HEK293 (cell line): ENCODE results near the gene CCNT2.

Experiments used
- CTCF ChIA-PET: fragments of 350-600 bp; formaldehyde crosslinking; extraction: SDS; loops from one replicate; lab custom pipeline; 2021; ENCODE audit warnings: antibody characterized with exemption; lab: Yijun Ruan, JAX
- POLR2A ChIA-PET: fragments of 300-600 bp; formaldehyde crosslinking; extraction: SDS; loops from one replicate; lab custom pipeline; 2020; ENCODE audit warnings: antibody characterized with exemption, inconsistent platforms; lab: Yijun Ruan, JAX
- H3K27ac ChIP-seq: fragments of 200-500 bp; sonication (Bioruptor generic); 2 replicates; pipeline ENCODE4 v1.5.1; 2014; ENCODE audit warnings: low read depth, low read length, control low read depth, inconsistent platforms; ENCODE audit errors: extremely low read depth
- H3K36me3 ChIP-seq, 2 experiments: fragments of 200-500 bp in 1 of 2; sonication (Bioruptor generic) in 1 of 2; 1 replicate in 1 of 2; 2 replicates in 1 of 2; pipeline ENCODE4 v1.5.1; 2014 to 2017; ENCODE audit warnings: inconsistent platforms in 2 of 2, low read length in 2 of 2; ENCODE audit not compliant: control insufficient read depth in 2 of 2, insufficient read depth in 1 of 2
- H3K4me1 ChIP-seq: fragments of 200-500 bp; sonication (Bioruptor generic); 2 replicates; pipeline ENCODE4 v1.5.1; 2014; ENCODE audit warnings: mild to moderate bottlenecking, low read length, inconsistent platforms; ENCODE audit not compliant: control insufficient read depth, insufficient read depth
- H3K4me3 ChIP-seq: 2 replicates; pipeline ENCODE4 v1.5.1; 2011; ENCODE audit warnings: low read depth, mild to moderate bottlenecking, control low read depth, low read length, moderate library complexity
- H3K9me3 ChIP-seq: fragments of 200-500 bp; sonication (Bioruptor generic); 2 replicates; pipeline ENCODE4 v1.5.1; 2014; ENCODE audit warnings: low read depth, low read length, inconsistent platforms; ENCODE audit not compliant: control insufficient read depth, insufficient read depth
- HOXD13 ChIP-seq: sonication (generic); formaldehyde crosslinking; IDR thresholded peaks from 2 replicates; pipeline ENCODE4 v1.8.0; 2022; ENCODE audit warnings: missing genetic modification reagents, borderline replicate concordance
- REPIN1 ChIP-seq: fragments of 450-650 bp; formaldehyde crosslinking; IDR thresholded peaks from 2 replicates; pipeline ENCODE4 v1.5.1; 2017; ENCODE audit warnings: missing biosample characterization, missing genetic modification characterization, low read depth
- SCRT2 ChIP-seq: fragments of 450-650 bp; formaldehyde crosslinking; IDR thresholded peaks from 2 replicates; pipeline ENCODE4 v1.5.1; 2016; ENCODE audit warnings: missing biosample characterization, missing genetic modification characterization
- SETDB1 ChIP-seq: IDR thresholded peaks from one replicate; pipeline ENCODE4 v1.6.1; 2017; ENCODE audit warnings: mild to moderate bottlenecking, low read length, moderate library complexity, mixed read lengths; ENCODE audit not compliant: insufficient read length
- SP2 ChIP-seq: fragments of 450-650 bp; formaldehyde crosslinking; IDR thresholded peaks from 2 replicates; pipeline ENCODE4 v1.5.1; 2016; ENCODE audit warnings: missing biosample characterization, missing genetic modification characterization
- ZBTB20 ChIP-seq: fragments of 450-650 bp; formaldehyde crosslinking; IDR thresholded peaks from 2 replicates; pipeline ENCODE4 v1.5.1; 2016; ENCODE audit warnings: missing biosample characterization, missing genetic modification characterization
- ZBTB8A ChIP-seq: fragments of 450-650 bp; formaldehyde crosslinking; IDR thresholded peaks from 2 replicates; pipeline ENCODE4 v1.5.1; 2016; ENCODE audit warnings: missing biosample characterization, missing genetic modification characterization
- ZNF132 ChIP-seq: fragments of 450-650 bp; formaldehyde crosslinking; IDR thresholded peaks from 2 replicates; pipeline ENCODE4 v1.5.1; 2017; ENCODE audit warnings: missing biosample characterization, missing genetic modification characterization, borderline replicate concordance
- ZNF140 ChIP-seq: fragments of 450-650 bp; formaldehyde crosslinking; IDR thresholded peaks from 2 replicates; pipeline ENCODE4 v1.5.1; 2016; ENCODE audit warnings: missing biosample characterization, missing genetic modification characterization
- ZNF16 ChIP-seq: fragments of 450-650 bp; formaldehyde crosslinking; IDR thresholded peaks from 2 replicates; pipeline ENCODE4 v1.5.1; 2016; ENCODE audit warnings: low read depth, missing biosample characterization, missing genetic modification characterization
- ZNF169 ChIP-seq: fragments of 450-650 bp; formaldehyde crosslinking; IDR thresholded peaks from 2 replicates; pipeline ENCODE4 v1.5.1; 2016; ENCODE audit warnings: missing biosample characterization, missing genetic modification characterization
- ZNF175 ChIP-seq: fragments of 450-650 bp; formaldehyde crosslinking; IDR thresholded peaks from 2 replicates; pipeline ENCODE4 v1.5.1; 2016; ENCODE audit warnings: missing biosample characterization, missing genetic modification characterization
- ZNF184 ChIP-seq: fragments of 450-650 bp; IDR thresholded peaks from 2 replicates; pipeline ENCODE4 v1.5.1; 2018; ENCODE audit warnings: missing biosample characterization, mild to moderate bottlenecking, missing genetic modification characterization
- ZNF223 ChIP-seq: fragments of 450-650 bp; formaldehyde crosslinking; IDR thresholded peaks from 2 replicates; pipeline ENCODE4 v1.5.1; 2016; ENCODE audit warnings: missing biosample characterization, missing genetic modification characterization
- ZNF394 ChIP-seq: fragments of 450-650 bp; formaldehyde crosslinking; IDR thresholded peaks from 2 replicates; pipeline ENCODE4 v1.5.1; 2016; ENCODE audit warnings: missing biosample characterization, missing genetic modification characterization, mild to moderate bottlenecking, moderate library complexity, borderline replicate concordance
- ZNF416 ChIP-seq: fragments of 450-650 bp; formaldehyde crosslinking; IDR thresholded peaks from 2 replicates; pipeline ENCODE4 v1.5.1; 2016; ENCODE audit warnings: missing biosample characterization, missing genetic modification characterization
- ZNF426 ChIP-seq: fragments of 450-650 bp; formaldehyde crosslinking; IDR thresholded peaks from 2 replicates; pipeline ENCODE4 v1.5.1; 2017; ENCODE audit warnings: missing biosample characterization, missing genetic modification characterization, mild to moderate bottlenecking, inconsistent platforms, moderate library complexity
- ZNF433 ChIP-seq: fragments of 450-650 bp; formaldehyde crosslinking; IDR thresholded peaks from 2 replicates; pipeline ENCODE4 v1.5.1; 2016; ENCODE audit warnings: missing biosample characterization, missing genetic modification characterization, low read depth
- ZNF544 ChIP-seq: fragments of 450-650 bp; formaldehyde crosslinking; IDR thresholded peaks from 2 replicates; pipeline ENCODE4 v1.5.0; 2017; ENCODE audit warnings: missing biosample characterization, missing genetic modification characterization
- ZNF555 ChIP-seq: fragments of 450-650 bp; formaldehyde crosslinking; conservative IDR thresholded peaks from 2 replicates; pipeline ENCODE4 v1.5.1; 2017; ENCODE audit warnings: missing biosample characterization, mild to moderate bottlenecking, missing genetic modification characterization, inconsistent platforms
- ZNF561 ChIP-seq: fragments of 450-650 bp; IDR thresholded peaks from 2 replicates; pipeline ENCODE4 v1.5.1; 2018; ENCODE audit warnings: missing biosample characterization, missing genetic modification characterization, borderline replicate concordance
- ZNF623 ChIP-seq: fragments of 450-650 bp; formaldehyde crosslinking; IDR thresholded peaks from 2 replicates; pipeline ENCODE4 v1.5.1; 2016; ENCODE audit warnings: missing biosample characterization, missing genetic modification characterization
- ZNF654 ChIP-seq: fragments of 450-650 bp; formaldehyde crosslinking; IDR thresholded peaks from 2 replicates; pipeline ENCODE4 v1.5.1; 2016; ENCODE audit warnings: low read depth, missing biosample characterization, missing genetic modification characterization
- ZNF664 ChIP-seq: fragments of 450-650 bp; formaldehyde crosslinking; IDR thresholded peaks from 2 replicates; pipeline ENCODE4 v1.5.1; 2016; ENCODE audit warnings: missing biosample characterization, missing genetic modification characterization
- ZNF670 ChIP-seq: fragments of 450-650 bp; formaldehyde crosslinking; IDR thresholded peaks from 2 replicates; pipeline ENCODE4 v1.5.1; 2016; ENCODE audit warnings: missing biosample characterization, missing genetic modification characterization, low read depth
- ZNF747 ChIP-seq: fragments of 450-650 bp; formaldehyde crosslinking; IDR thresholded peaks from 2 replicates; pipeline ENCODE4 v1.5.1; 2016; ENCODE audit warnings: missing biosample characterization, missing genetic modification characterization
- TF ChIP-seq, protein P1 (sequence below): fragments of 450-650 bp; formaldehyde crosslinking; IDR thresholded peaks from 2 replicates; pipeline ENCODE4 v1.5.1; 2017; ENCODE audit warnings: missing biosample characterization, missing genetic modification characterization
- TF ChIP-seq, protein P2 (sequence below): fragments of 450-650 bp; formaldehyde crosslinking; IDR thresholded peaks from 2 replicates; pipeline ENCODE4 v1.5.1; 2017; ENCODE audit warnings: missing biosample characterization, missing genetic modification characterization
- TF ChIP-seq, protein P3 (sequence below): fragments of 450-650 bp; formaldehyde crosslinking; IDR thresholded peaks from 2 replicates; pipeline ENCODE4 v1.5.1; 2016; ENCODE audit warnings: missing biosample characterization, missing genetic modification characterization

Gene CCNT2

DNA sequence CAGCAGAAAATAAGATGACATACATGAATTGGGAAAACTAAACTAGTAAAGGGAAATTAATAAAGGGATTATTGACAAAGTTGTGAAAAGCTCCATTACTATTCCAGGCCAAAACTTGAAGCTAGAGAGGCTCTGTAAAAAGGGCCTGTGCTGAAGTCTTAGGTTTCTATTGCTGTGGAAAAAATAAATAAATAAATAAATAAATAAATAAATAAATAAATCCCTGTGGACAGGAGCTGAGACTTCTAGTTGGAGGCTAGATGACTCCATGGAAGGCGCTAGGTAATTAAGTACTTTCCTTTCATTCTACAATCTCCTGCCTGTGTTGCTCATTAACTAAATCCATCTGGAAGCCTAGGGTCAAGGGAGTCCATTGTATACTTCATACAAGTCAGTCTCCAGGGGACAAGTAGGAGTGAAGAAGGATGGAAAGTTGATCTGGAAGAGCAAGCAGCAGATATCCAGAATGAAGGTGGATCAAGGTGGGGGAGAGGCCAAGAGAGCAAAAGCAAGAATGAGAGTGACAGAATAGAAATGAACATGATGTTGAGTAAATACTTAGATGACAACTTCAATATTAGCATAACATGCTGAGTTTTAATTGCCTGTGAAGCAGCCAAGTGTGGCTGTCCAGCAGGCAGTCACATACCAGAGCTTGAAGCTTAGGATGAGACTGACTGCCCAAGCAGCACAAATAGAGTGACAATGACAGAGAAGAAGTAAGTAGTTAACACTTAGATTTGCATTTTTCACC, 26.2 kb upstream of the CCNT2 start:
- Histone ChIP-seq H3K9me3 (no peaks in the 10 kb centered on the region), H3K36me3 (no peaks in the 10 kb centered on the region), H3K4me1 (no peaks in the 10 kb centered on the region), H3K4me3 (no peak overlapping the region), H3K27ac (no peak overlapping the region)
- POLR2A ChIA-PET = no interaction called here
- TF ChIP-seq ZNF654 (tag by site-specific recombination) (peak; percentile 9; the same call in 1 of the 2 replicates), REPIN1 (no peak), ZNF394 (tag by site-specific recombination) (peak; percentile 51; the same call in 1 of the 2 replicates), ZNF747 (tag by site-specific recombination) (no peak), ZNF670 (no peak), ZBTB8A (tag by site-specific recombination) (peak; percentile 37; the same call in 1 of the 2 replicates), ZNF140 (tag by site-specific recombination) (0 out of 2 replicates have a peak, but pooled peaks have one; percentile 18), ZNF623 (peak; percentile 24; the same call in 1 of the 2 replicates), ZNF16 (tag by site-specific recombination) (no peak), ZNF555 (tag by site-specific recombination) (peak; percentile 24), SETDB1 (no peak), SCRT2 (tag by site-specific recombination) (no peak), ZNF223 (tag by site-specific recombination) (no peak), ZNF175 (tag by site-specific recombination) (no peak), ZNF416 (tag by site-specific recombination) (no peak), ZNF426 (tag by site-specific recombination) (peak; percentile 44)
- TF ChIP-seq, protein P1, sequence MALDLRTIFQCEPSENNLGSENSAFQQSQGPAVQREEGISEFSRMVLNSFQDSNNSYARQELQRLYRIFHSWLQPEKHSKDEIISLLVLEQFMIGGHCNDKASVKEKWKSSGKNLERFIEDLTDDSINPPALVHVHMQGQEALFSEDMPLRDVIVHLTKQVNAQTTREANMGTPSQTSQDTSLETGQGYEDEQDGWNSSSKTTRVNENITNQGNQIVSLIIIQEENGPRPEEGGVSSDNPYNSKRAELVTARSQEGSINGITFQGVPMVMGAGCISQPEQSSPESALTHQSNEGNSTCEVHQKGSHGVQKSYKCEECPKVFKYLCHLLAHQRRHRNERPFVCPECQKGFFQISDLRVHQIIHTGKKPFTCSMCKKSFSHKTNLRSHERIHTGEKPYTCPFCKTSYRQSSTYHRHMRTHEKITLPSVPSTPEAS (tag by site-specific recombination) = no peak
- CTCF ChIA-PET = interaction anchor here (0.6 to 2.0 kb wide), 2 partner anchors 441 to 1026 kb away, joined by 3 to 17 read pairs; no protein-coding TSS in a partner anchor

DNA sequence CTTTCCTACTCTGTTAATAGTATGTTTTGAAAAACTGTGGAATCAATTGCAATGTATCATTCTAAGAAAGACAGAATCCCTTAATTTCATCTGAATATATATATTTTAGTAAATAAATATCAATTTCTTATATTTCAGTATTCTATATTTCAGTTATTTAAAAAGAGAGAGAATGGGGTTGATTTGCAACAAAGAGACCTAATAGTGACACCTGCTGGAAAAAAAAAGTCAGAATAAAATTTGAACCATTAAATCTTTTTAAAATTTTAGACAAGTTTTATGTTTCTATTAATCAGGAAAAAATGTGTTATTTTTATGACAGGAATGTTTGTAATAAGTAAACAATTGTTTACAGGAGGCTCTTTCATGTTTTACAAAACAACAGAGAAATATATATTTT, 20.7 kb upstream of the CCNT2 start:
- Histone ChIP-seq H3K9me3 (no peaks in the 10 kb centered on the region), H3K36me3 (no peaks in the 10 kb centered on the region), H3K27ac (no peak overlapping the region), H3K4me3 (no peak overlapping the region), H3K4me1 (no peaks in the 10 kb centered on the region)
- TF ChIP-seq ZNF132 (tag by site-specific recombination) (no peak), ZNF654 (tag by site-specific recombination) (peak; percentile 48), SP2 (tag by site-specific recombination) (no peak), ZNF544 (no peak)
- POLR2A ChIA-PET = no interaction called here
- CTCF ChIA-PET = interaction anchor here (0.7 to 1.4 kb wide), 11 partner anchors 10 to 1008 kb away, joined by 3 to 9 read pairs (median 4); no protein-coding TSS in a partner anchor

DNA sequence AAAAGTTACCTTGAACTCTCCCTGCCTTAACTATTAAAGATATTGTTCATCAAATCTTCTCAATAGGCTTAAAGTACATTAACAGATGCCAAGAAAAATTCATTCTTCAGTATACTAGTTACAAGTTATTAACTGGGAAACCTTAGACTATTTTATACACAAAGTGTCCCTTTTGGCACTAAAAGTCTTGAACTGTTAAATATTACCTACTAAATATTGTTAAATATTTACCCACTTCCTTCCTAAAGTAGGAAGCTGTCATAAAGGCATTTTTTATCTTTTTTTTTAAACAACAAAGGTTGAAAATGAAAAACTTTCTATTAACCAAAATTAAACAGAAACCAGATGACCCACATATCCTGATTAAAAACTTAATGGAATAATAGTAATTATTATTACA, 19.4 kb upstream of the CCNT2 start:
- CTCF ChIA-PET = interaction anchor here (0.6 kb wide), 2 partner anchors 116 to 441 kb away, joined by 3 read pairs; no protein-coding TSS in a partner anchor
- TF ChIP-seq HOXD13 (CRISPR knock-in tag) = no peak
- TF ChIP-seq ZNF169 (tag by site-specific recombination) = no peak
- TF ChIP-seq, protein P2, sequence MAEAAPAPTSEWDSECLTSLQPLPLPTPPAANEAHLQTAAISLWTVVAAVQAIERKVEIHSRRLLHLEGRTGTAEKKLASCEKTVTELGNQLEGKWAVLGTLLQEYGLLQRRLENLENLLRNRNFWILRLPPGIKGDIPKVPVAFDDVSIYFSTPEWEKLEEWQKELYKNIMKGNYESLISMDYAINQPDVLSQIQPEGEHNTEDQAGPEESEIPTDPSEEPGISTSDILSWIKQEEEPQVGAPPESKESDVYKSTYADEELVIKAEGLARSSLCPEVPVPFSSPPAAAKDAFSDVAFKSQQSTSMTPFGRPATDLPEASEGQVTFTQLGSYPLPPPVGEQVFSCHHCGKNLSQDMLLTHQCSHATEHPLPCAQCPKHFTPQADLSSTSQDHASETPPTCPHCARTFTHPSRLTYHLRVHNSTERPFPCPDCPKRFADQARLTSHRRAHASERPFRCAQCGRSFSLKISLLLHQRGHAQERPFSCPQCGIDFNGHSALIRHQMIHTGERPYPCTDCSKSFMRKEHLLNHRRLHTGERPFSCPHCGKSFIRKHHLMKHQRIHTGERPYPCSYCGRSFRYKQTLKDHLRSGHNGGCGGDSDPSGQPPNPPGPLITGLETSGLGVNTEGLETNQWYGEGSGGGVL (tag by site-specific recombination) = no peak
- TF ChIP-seq, protein P3, sequence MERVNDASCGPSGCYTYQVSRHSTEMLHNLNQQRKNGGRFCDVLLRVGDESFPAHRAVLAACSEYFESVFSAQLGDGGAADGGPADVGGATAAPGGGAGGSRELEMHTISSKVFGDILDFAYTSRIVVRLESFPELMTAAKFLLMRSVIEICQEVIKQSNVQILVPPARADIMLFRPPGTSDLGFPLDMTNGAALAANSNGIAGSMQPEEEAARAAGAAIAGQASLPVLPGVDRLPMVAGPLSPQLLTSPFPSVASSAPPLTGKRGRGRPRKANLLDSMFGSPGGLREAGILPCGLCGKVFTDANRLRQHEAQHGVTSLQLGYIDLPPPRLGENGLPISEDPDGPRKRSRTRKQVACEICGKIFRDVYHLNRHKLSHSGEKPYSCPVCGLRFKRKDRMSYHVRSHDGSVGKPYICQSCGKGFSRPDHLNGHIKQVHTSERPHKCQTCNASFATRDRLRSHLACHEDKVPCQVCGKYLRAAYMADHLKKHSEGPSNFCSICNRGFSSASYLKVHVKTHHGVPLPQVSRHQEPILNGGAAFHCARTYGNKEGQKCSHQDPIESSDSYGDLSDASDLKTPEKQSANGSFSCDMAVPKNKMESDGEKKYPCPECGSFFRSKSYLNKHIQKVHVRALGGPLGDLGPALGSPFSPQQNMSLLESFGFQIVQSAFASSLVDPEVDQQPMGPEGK = no peak
- TF ChIP-seq ZNF184 (tag by site-specific recombination) = no peak
- no peak for TF ChIP-seq ZNF433
- TF ChIP-seq ZNF561 (tag by site-specific recombination) = no peak
- TF ChIP-seq ZBTB20 = no peak
- no peak for TF ChIP-seq ZNF664 (tag by site-specific recombination)

More for the DNA sequence above, 19.4 kb upstream of the CCNT2 start:
- Histone ChIP-seq H3K27ac (no peak overlapping the region), H3K4me3 (no peak overlapping the region), H3K4me1 (no peaks in the 10 kb centered on the region), H3K9me3 (no peaks in the 10 kb centered on the region), H3K36me3 (no peaks in the 10 kb centered on the region)
- POLR2A ChIA-PET = no interaction called here
